ENCODE measurements around the gene TSC22D2.

TSC22D2 gene

GRCh38 chr3:150434234-150434633 lies 26.1 kb downstream of the TSC22D2 start:
- H3K27ac ChIP-seq: no peak overlapping the region
- no peak for TF ChIP-seq ZFX (IDR thresholded peaks at IDR 0.05; ENCODE audit: borderline replicate concordance)
- TF ChIP-seq, protein P1, sequence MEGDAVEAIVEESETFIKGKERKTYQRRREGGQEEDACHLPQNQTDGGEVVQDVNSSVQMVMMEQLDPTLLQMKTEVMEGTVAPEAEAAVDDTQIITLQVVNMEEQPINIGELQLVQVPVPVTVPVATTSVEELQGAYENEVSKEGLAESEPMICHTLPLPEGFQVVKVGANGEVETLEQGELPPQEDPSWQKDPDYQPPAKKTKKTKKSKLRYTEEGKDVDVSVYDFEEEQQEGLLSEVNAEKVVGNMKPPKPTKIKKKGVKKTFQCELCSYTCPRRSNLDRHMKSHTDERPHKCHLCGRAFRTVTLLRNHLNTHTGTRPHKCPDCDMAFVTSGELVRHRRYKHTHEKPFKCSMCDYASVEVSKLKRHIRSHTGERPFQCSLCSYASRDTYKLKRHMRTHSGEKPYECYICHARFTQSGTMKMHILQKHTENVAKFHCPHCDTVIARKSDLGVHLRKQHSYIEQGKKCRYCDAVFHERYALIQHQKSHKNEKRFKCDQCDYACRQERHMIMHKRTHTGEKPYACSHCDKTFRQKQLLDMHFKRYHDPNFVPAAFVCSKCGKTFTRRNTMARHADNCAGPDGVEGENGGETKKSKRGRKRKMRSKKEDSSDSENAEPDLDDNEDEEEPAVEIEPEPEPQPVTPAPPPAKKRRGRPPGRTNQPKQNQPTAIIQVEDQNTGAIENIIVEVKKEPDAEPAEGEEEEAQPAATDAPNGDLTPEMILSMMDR (IDR thresholded peaks at IDR 0.05): no peak

- no peak overlapping the region for H3K27ac ChIP-seq
- TF ChIP-seq, protein P1 (IDR thresholded peaks at IDR 0.05): no peak
- no peak for TF ChIP-seq ZFX (IDR thresholded peaks at IDR 0.05; ENCODE audit: borderline replicate concordance)
Observed at GRCh38 chr3:150436161-150436560, 28.1 kb downstream of the TSC22D2 start.

GRCh38 chr3:150439657-150440056 lies 31.6 kb downstream of the TSC22D2 start:
- TF ChIP-seq ZFX (IDR thresholded peaks at IDR 0.05; ENCODE audit: borderline replicate concordance): no peak
- TF ChIP-seq, protein P1 (IDR thresholded peaks at IDR 0.05): no peak
- no peak overlapping the region for H3K27ac ChIP-seq

GRCh38 chr3:150443331-150443741 lies 35.2 kb downstream of the TSC22D2 start:
- H3K27ac ChIP-seq: no peak overlapping the region
- TF ChIP-seq ZFX (IDR thresholded peaks at IDR 0.05; ENCODE audit: borderline replicate concordance): no peak
- TF ChIP-seq, protein P1 (IDR thresholded peaks at IDR 0.05): no peak

- TF ChIP-seq, protein P1 (IDR thresholded peaks at IDR 0.05): no peak
- TF ChIP-seq ZFX (IDR thresholded peaks at IDR 0.05; ENCODE audit: borderline replicate concordance): no peak
- H3K27ac ChIP-seq: no peak overlapping the region
Observed at GRCh38 chr3:150444371-150444770, 36.3 kb downstream of the TSC22D2 start.

DNA sequence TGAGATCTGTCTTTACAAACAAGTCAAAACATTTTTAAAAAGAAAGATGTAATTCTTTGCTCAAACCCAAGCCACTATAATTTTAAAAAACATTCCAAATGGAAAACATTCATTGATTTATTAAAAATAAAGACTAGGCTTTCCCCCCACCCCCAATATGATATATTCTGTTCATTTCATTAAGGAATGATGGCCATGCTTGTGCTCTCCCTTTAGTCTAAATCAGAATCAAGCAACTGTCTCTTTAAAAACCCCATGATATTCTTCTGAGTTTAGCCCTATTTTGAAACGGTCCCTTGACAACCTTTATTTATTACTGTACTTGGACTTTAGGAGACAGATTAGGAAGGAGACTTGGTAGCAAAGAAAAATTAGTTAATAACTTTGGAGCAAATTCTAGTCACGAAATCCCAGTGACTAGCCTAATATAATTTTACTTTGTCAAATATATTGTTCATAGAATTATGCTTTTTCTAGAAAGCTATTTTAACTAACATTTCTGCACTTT lies 38.4 kb downstream of the TSC22D2 start:
- no peak for TF ChIP-seq ZFX (IDR thresholded peaks at IDR 0.05; ENCODE audit: borderline replicate concordance)
- 0 out of 2 replicates have a peak overlapping the region, but pooled peaks have one; percentile 12 for H3K27ac ChIP-seq

- H3K27ac ChIP-seq: 0 out of 2 replicates have a peak overlapping the region, but pooled peaks have one; percentile 12
- no peak for TF ChIP-seq ZFX (IDR thresholded peaks at IDR 0.05; ENCODE audit: borderline replicate concordance)
- TF ChIP-seq, protein P1 (IDR thresholded peaks at IDR 0.05): no peak
Observed at GRCh38 chr3:150447084-150447483, 39.0 kb downstream of the TSC22D2 start.
